GM19328 (cell line): ENCODE measurements around the gene SLC24A4.

ENCODE experiments used
- ATAC-seq: cut with Tn5 transposase; IDR thresholded peaks from one replicate; pipeline ENCODE4 v1.9.1; 2021; ENCODE audit warnings: mild to moderate bottlenecking, moderate library complexity; ENCODE audit not compliant: unreplicated experiment

SLC24A4 gene, protein sequence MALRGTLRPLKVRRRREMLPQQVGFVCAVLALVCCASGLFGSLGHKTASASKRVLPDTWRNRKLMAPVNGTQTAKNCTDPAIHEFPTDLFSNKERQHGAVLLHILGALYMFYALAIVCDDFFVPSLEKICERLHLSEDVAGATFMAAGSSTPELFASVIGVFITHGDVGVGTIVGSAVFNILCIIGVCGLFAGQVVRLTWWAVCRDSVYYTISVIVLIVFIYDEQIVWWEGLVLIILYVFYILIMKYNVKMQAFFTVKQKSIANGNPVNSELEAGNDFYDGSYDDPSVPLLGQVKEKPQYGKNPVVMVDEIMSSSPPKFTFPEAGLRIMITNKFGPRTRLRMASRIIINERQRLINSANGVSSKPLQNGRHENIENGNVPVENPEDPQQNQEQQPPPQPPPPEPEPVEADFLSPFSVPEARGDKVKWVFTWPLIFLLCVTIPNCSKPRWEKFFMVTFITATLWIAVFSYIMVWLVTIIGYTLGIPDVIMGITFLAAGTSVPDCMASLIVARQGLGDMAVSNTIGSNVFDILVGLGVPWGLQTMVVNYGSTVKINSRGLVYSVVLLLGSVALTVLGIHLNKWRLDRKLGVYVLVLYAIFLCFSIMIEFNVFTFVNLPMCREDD

DNA sequence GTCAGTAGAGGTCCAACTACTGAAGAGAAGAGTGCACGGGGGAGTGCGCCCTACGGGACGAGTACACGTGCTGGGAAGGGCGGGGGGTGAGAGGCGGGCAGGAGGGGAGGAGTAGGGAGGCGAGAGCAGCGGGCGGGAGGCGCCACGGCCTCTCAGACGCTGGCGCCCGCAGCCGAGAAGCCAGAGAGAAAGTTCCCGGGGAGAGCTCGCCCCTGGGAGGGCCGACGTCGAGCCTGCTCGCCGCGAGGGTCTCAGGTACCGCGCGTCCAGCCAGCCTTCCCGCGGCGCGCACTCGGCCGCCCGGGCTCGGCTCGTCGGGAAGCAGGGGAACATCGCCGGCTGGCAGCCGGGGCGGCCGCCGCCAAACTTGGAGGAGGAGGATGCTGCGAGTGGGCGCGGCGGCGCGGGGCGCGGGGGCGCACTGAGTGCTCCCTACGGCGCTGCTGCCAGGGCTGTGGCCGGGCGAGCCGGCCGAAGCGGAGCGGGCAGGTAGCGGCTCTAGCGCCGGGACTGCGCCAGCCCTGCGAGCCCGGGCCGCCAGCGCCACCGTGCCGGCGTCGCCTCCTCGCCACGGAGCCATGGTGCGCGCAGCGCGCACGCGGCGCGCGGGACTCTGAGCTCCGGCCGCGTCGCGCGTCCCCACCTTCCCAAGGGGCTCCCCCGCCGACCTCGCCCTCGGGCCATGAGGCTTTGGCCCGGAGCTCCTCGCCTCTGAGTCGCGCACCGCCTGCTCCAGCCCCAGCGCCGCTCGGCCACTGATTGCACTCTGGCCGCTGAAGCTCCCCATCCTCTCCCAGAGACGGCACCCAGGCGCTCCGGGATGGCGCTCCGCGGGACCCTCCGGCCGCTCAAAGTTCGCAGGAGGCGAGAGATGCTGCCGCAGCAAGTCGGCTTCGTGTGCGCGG is at the start of gene SLC24A4:
Gene SLC24A4, plus strand, starts transcription at position 155 of the 905 bp plus-strand sequence. Its CDS starts 666 bp downstream, at position 821.
- no peak for ATAC-seq

DNA sequence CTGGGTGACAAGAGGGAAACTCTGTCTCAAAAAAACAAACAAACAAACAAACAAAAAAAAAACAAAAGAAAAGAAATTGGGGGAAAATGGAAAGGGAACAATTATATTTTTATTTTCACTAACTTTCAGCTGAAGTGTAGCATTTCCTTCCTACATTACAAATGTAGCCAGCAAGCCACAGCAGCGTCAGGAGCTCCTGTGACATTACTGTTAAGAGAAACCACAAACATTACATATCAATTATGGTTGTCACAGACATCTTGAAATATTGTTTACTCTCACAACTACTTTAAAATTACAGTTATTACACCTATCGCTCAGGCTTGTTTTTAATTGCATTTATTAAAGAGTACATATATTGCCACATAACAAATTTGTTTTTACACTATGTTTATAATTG is 49.8 kb upstream of the SLC24A4 start:
- ATAC-seq: no peak

DNA sequence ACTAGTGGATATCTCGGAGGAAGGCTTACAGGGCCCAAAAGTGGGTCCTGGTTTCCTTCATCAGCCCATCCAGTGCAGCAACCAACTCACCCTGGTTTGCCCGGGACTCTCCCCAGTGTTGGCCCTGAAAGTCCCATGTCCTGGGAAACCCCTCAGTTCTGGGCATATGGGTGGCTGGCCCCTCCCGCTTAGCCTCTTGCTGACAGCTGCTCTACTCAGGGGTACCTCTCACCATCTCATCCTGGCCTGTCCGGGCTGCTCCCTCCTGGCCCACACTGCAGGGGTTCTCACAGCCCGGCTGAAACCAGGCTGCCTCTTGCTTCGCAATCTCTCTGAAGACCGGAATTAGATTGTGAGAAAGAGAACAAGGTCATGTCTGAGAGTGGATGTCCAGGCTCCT is 48.9 kb upstream of the SLC24A4 start:
- ATAC-seq: no peak

DNA sequence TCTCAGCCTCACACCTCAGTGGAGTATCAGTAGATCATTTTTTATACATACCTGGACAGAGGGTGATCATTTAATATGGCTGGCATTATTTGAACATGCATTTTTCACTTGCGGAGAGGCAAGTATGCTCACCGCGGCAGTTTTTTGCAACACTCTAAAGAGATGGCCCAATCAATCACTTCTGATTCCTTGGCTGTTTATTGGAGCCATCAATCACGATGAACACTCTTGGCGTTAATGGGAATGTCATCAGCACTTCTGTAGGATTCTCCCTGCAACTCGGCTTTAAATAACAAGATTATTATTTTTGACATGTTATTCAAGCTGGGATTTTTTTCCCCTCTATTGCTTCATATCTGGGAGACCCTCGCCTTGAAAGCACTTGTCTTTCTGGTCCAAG is 46.9 kb upstream of the SLC24A4 start:
- no peak for ATAC-seq

DNA sequence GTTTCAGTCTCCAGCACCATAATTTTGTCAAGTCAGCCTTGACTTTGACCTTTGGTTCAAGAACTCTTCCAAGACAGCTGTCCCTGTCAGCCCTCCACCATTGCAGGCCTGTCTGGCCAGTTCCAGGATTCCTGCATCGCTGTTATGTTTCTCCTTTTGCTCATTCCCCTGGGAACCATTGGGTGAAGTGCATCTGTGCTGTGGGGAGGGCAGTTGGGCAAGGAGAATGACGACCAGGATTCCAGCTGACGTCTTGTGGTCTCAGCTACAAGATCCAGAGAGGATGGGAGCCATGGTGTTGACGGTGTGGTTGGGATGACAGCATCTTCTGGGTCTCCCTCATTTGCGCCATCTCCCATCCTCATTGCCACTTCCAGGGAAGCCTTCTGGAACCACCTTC is 45.9 kb upstream of the SLC24A4 start:
- ATAC-seq: no peak

DNA sequence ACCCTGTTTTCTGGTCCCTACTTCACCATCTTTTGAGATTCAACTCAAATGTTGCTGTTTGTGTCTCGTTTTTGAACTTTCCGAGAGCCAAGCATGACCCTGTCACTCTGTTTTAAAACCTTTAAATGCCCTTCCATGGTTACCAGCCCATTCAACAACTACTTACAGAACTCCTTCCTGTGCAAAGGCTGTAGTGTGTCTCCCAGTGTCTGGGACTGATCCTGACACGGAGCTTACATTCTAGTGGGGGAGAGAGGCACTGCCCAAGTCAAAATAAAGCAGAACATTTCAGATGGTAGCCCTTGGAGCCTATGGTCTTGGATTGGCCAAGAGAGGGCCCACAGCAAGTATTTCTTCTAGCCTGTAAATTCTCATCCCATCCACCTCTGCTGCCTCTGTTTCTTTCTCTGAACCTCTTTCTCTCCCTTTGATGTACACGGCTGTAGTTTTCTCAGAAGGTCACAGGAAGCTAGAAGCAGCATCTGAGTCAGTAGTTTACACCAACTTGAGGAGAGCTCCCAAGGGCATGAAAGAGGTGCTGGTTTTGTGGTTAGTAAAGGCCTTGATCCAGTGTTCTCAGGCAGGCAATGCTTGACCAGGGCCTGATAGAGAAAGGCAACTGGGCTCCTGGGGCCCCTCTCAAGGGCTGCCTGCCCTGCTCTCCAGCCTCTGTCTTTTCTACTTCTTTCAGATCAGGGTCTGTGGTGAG is 42.3 kb upstream of the SLC24A4 start:
- no peak for ATAC-seq

DNA sequence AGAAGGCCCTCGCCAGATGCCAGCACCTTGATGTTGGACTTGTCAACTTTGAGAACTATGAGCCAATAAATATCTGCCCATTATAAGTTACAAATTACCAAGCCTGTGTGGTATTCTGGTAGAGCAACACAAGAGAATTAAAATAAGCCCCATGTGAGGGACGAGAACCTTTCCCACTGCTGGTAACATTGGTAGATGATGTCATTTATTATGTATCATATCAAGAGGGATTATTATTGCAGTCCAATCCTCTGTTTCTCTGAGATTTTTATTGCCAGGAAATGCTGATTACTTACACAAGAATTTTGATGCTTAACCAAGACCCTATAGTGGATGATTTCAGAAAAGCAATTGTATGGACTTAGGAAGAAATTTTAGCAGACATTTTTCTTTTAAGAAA is 40.3 kb upstream of the SLC24A4 start:
- ATAC-seq: no peak

DNA sequence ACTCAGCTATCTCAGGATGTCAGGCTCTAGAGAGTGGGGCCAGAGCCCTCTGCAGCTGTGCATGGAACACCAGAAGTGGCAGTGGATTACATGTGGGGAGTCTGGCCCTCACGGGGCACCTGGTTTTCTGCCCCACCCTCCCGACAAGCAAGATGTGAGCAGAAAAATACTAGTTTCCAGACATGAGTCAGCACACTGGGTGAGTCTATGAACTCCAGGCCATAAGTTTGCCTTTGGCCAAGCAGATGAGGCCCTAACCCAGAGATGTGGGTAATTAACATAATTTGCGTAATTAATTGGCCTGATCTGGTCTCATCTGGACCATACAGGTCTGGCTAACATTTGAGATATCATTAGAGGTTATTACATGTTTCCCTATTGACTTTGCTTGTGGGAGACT is 37.7 kb upstream of the SLC24A4 start:
- no peak for ATAC-seq

DNA sequence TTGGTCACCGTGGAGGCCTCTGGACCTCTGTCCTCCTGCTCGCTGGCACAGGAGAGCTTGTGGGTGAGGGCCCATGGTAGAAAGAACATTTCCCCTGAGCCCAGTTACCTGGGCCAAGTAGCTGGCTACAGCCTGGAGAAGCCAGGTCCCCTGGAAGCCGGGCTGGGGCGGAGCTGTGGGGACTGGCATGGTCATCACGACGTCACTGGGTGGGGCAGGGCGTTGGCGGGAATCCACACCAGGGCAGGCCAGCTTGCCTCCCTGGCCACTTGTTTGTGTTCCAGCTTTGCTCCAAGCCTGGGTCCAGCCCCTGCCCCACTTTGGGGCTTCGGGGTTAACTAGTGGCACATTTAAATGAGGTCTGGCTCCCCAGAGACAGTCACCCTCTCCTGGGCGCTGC is 35.0 kb upstream of the SLC24A4 start:
- ATAC-seq: no peak

DNA sequence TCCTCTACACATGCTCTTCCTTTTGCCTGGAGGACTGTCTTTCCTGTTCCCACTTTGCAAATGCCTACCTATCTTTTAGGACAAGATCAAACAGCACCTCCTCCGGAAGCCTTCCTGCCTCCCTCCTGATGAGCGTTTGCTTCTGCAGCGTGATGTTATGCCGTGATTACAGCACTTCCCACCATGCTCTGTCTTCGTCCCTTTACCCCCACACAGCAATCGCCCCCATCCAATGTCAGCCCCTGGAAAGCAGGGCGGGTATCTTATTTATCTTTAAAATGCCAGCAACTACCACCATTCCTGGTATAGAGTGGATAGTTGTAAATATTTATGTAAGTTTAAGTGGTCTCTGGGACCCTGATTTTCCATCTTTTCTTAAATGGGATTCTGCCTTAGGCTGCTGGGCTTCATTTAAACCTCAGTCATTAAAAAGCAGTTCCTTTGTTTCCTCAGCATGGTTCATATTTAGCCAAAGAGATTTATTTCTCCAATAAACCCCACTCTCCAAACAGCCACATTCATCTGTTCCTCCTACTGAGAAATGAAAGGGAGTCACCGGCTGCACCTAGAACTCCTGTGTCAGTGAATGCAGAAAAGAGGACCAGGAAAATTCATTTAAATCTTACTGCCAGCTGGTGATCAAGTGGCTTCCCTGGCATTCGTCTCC is 33.8 kb upstream of the SLC24A4 start:
- no peak for ATAC-seq

DNA sequence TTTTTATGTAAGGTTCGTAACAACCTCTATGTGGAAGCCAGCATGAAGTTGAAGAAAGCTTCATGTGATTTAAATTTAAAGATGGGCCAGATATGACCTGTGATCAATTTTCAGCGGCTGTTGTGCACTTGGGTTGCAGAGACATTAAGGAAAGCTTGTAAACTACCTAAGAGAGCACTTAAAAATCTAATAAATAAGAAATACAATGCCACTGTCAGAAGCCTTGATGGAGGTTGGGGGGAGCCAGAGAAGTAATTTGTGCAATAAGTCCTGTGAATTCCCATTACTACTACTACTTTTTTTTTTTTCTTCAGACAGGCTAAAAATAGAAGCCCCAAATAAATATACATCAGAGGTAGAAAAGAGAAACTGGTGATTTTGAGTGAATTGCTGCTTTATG is 30.3 kb upstream of the SLC24A4 start:
- ATAC-seq: no peak

DNA sequence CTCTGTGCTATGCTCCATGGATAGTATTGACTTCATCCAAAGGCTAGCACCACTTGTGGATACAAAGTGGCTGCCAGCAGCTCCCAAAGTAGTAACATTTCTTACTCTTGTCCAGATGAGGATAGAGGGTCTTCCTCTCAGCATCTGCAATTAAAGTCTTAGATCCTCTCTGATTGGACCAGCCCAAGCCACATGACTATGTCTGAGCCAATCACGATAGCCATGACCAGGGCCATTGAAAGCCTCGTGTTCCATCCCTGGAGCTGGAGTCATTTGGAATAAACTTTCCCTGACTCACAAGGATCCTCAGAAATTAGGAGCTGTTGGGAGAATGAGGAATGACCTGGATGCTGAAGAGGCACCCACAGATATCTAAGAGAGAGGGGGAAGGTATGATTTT is 28.5 kb upstream of the SLC24A4 start:
- no peak for ATAC-seq

DNA sequence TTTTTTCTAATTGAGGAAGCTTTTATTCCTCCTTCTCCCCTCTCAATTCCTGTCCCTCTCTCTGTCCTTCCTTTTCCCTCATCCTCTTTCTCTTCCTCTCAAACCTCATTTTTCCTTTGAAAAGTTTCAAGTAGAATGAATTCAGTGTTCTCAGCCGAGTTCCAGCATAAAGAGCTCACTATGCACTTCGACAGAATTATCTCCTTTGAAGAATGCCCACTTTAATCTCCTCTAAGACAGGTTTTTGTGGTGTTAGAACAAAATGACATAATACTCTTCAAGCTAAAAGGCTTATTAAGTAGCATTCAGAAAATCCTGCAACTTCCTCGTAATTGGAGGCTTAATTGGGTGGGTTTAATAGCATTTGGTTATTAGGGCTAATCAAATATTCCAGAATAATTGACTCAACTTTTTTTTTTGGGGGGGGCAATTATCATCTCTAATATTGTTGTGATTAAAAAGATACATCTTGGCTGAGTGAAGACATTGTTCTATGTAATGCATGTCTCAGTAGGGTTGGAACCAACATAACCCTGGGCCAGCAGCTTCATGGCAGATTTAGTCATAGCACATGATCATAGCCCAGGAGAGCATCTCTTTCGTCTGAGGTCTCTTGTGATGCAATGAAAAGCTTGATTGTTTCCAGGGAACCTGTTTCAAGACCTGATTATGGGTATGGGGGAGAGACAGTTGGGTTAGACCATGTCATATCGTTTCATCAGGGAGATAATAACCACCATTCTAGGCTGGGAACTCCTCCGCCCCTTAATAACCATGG is 25.0 kb upstream of the SLC24A4 start:
- no peak for ATAC-seq

DNA sequence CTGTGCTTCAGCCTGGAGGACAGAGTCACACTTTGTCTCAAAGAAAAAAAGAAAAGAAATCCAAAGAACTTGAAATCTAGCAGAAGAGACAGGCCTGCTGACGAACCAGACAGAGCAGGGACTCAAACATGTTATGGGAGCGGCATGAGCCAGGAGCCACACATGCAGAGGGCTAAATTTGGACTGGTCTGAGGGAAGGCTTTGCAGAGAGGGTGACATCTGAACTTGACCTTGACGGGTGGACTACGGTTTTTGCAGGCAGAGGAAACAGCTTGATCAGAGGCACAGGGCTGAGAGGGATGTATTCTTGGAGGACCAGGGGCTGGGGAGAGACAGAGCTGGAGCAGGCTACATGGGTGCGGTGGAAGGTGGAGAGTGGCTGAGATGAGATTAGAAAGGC is 20.5 kb upstream of the SLC24A4 start:
- ATAC-seq: no peak

DNA sequence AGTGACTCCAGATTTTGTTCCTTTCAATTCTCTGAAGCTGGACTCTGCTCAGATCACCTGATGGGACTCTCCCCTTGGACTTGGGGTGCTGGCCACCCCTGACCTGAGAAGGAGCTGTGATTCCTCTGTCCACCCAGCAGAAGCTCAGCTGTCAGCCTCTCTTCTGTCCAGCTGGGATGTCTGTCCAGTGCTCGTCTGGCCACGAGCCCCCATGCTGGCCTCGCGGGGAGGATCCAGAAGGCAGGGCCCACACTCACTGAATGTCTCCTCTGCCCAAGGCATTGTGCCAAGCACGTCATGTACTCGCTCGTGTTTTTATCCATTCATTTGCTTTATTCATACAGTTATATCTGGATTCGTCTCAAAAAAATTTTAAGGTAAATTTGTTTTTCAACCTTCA is 14.2 kb upstream of the SLC24A4 start:
- ATAC-seq: no peak

DNA sequence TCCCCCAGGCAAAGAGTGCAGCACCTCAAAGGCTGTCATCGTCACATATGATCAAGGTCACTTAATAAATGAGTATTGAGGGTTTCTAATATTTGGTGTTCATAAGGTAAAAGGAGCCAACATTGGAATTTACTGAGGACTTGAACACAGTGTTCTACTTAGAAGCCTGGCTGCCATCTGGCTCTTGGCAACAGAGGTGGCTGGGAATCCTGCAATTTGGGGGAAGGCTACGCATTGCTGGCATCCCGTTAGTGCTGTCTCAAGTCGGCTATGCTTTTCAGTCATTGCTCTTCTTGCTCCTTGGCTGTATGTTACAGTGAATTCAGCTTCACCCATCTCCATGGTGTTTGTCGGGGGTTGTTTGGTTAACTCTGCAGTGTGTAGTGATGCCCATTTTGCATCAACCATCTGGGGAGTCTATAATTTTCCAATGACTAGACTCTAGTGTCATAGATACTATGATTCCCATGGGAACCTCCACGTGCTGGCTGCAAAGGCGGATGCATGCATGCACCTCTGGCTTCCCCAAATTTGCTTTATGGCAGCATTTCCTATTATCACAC is 12.9 kb upstream of the SLC24A4 start:
- ATAC-seq: no peak

DNA sequence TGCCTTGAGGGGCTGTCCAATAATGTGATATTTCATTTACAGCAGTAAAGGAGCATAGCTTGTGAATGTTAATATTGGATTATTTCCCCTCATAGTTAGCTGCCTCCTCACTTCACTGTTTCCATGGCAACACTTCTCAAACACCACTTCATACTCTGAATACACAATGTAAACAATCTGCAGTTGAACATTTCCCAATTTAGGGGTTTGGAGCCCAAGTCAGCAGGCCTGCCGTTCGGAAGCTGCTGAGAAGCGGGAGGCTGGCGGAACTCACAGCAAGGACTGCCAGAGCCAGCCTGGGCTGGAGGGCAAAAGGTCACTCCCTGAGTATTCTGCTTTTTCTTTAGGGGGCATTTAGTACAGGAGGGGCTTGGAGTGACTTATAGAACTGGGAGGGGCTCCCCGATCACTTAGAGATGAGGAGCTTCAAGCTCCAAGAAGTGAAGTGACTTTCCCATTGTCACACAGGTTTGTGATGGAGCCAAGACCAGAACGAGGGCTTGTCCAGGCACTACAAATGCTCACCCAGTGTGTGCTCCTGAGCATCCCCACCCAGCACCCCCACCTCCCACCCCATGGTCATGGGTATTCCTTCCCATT is 12.1 kb upstream of the SLC24A4 start:
- ATAC-seq: no peak

DNA sequence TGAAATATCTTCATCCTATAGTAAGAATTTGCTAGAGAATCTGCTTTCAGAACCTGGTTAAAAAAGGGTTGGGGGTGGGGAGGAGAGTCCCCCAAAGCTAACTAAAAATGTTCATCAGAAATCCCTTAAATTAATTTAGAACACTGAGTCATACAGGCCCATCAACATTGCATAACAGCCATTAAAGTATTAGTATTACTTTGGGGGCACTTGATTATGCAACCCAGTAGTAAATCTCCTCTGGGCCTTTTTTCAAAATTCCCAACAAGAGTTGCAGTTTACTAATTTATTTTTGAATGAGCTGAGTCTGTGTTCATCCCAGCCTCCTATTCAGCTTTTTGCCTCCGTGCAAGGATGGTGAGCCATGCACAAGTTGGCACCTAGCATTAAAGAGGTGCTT is 8.8 kb upstream of the SLC24A4 start:
- no peak for ATAC-seq
